ENCODE data around the gene CREB3L4.
"Not testable (repeated sequence)": the region's sequence is repeated elsewhere in the genome, so short reads cannot be mapped to it uniquely, and the experiment has no call there.

Gene CREB3L4

GRCh38 chr1:153961421-153961820, 6.3 kb upstream of the CREB3L4 start:
- DNase-seq = no peak

- no peak for DNase-seq
Observed at GRCh38 chr1:153962088-153963029, 5.3 kb upstream of the CREB3L4 start.

- DNase-seq = peak; percentile 99
Observed at GRCh38 chr1:153963030-153963849, 4.5 kb upstream of the CREB3L4 start, which contains the start of gene SLC39A1. Gene SLC39A1, minus strand, starts transcription at chr1:153963537. Its CDS starts 822 bp downstream, at chr1:153962715.

GRCh38 chr1:153963850-153964331, 3.8 kb upstream of the CREB3L4 start:
- peak; percentile 42 for DNase-seq

GRCh38 chr1:153968000-153968363, 280 bp downstream of the CREB3L4 start:
- no peak for DNase-seq

- DNase-seq = no peak
Observed at GRCh38 chr1:153968408-153968807, 706 bp downstream of the CREB3L4 start.

- no peak for DNase-seq
Observed at GRCh38 chr1:153968972-153969371, 1.3 kb downstream of the CREB3L4 start.

- no peak for DNase-seq
Observed at GRCh38 chr1:153970346-153970745, 2.6 kb downstream of the CREB3L4 start.

- DNase-seq = no peak
Observed at GRCh38 chr1:153973071-153973470, 5.4 kb downstream of the CREB3L4 start.

GRCh38 chr1:153973525-153973924, 5.8 kb downstream of the CREB3L4 start:
- DNase-seq = no peak

GRCh38 chr1:153976819-153977249, 9.1 kb downstream of the CREB3L4 start:
- no peak for DNase-seq

GRCh38 chr1:153977250-153978240, 9.8 kb downstream of the CREB3L4 start, which contains the start of gene JTB:
Gene JTB, minus strand, starts transcription at chr1:153977674. Its CDS starts 422 bp downstream, at chr1:153977252.
- DNase-seq = peak; percentile 26

GRCh38 chr1:153978274-153978909, 10.7 kb downstream of the CREB3L4 start:
- DNase-seq = no peak

- DNase-seq = not testable (repeated sequence)
Observed at GRCh38 chr1:153979091-153979490, 11.4 kb downstream of the CREB3L4 start.

GRCh38 chr1:153981735-153982134, 14.0 kb downstream of the CREB3L4 start:
- not testable (repeated sequence) for DNase-seq

- no peak for DNase-seq
Observed at GRCh38 chr1:153984123-153984894, 16.6 kb downstream of the CREB3L4 start.

GRCh38 chr1:153985341-153985912, 17.7 kb downstream of the CREB3L4 start:
- no peak for DNase-seq

- peak; percentile 76 for DNase-seq
Observed at GRCh38 chr1:153985941-153986761, 18.4 kb downstream of the CREB3L4 start, which contains the start of gene RAB13. Gene RAB13, minus strand, starts transcription at chr1:153986339. Its CDS starts 103 bp downstream, at chr1:153986236.

GRCh38 chr1:153987621-153988020, 19.9 kb downstream of the CREB3L4 start:
- DNase-seq = no peak

Data from NCI-H1048 (cell line).